HCT116 (cell line): ENCODE results near the gene UROS.

ENCODE experiments used
- CTCF ChIP-seq, 3 experiments: fragments of 200-600 bp in 1 of 3; sonication (generic) in 1 of 3; IDR thresholded peaks in 2 of 3; conservative IDR thresholded peaks in 1 of 3; 2 replicates each; pipeline ENCODE4 v1.5.1; 2012 to 2017; ENCODE audit warnings: low read depth in 2 of 3, low read length in 2 of 3, antibody characterized with exemption in 1 of 3, borderline replicate concordance in 1 of 3, control low read depth in 1 of 3, mild to moderate bottlenecking in 1 of 3, mixed read lengths in 1 of 3, mixed run types in 1 of 3, moderate library complexity in 1 of 3; ENCODE audit not compliant: insufficient read depth in 1 of 3
- EGR1 ChIP-seq: IDR thresholded peaks from 2 replicates; pipeline ENCODE4 v1.6.1; 2012; ENCODE audit warnings: low read depth
- ELF1 ChIP-seq: IDR thresholded peaks from 2 replicates; pipeline ENCODE4 v1.6.1; 2012; ENCODE audit warnings: low read depth, borderline replicate concordance
- EZH2 ChIP-seq: fragments of 200-600 bp; sonication (generic); IDR thresholded peaks from 2 replicates; pipeline ENCODE4 v1.6.1; 2017; ENCODE audit warnings: antibody characterized with exemption, mixed run types
- EZH2phosphoT487 ChIP-seq: fragments of 200-600 bp; IDR thresholded peaks from 2 replicates; pipeline ENCODE4 v1.6.1; 2018; ENCODE audit warnings: antibody characterized with exemption, borderline replicate concordance
- JUND ChIP-seq: IDR thresholded peaks from 2 replicates; pipeline ENCODE4 v1.6.1; 2012
- POLR2A ChIP-seq: IDR thresholded peaks from 2 replicates; pipeline ENCODE4 v1.7.0; 2011; ENCODE audit warnings: borderline replicate concordance; ENCODE audit not compliant: insufficient read depth, insufficient read length; ENCODE audit errors: extremely low read depth
- SRF ChIP-seq: IDR thresholded peaks from 2 replicates; pipeline ENCODE4 v1.6.1; 2012; ENCODE audit warnings: low read depth
- TCF7L2 ChIP-seq: IDR thresholded peaks from 2 replicates; pipeline ENCODE4 v1.7.0; 2011; ENCODE audit warnings: borderline replicate concordance, inconsistent platforms; ENCODE audit not compliant: insufficient read depth, insufficient read length; ENCODE audit errors: extremely low read depth
- YY1 ChIP-seq: IDR thresholded peaks from 2 replicates; pipeline ENCODE4 v1.6.1; 2011; ENCODE audit warnings: low read length, low read depth, moderate library complexity, mild to moderate bottlenecking; ENCODE audit not compliant: insufficient replicate concordance; ENCODE audit errors: extremely low read depth
- ZBTB33 ChIP-seq: IDR thresholded peaks from 2 replicates; pipeline ENCODE4 v1.6.1; 2011; ENCODE audit warnings: mild to moderate bottlenecking, low read length, moderate library complexity; ENCODE audit not compliant: insufficient replicate concordance; ENCODE audit errors: extremely low read depth
- TF ChIP-seq, protein P1 (sequence below): IDR thresholded peaks from 2 replicates; pipeline ENCODE4 v1.6.1; 2012; ENCODE audit warnings: low read depth

- TF ChIP-seq, protein P1, sequence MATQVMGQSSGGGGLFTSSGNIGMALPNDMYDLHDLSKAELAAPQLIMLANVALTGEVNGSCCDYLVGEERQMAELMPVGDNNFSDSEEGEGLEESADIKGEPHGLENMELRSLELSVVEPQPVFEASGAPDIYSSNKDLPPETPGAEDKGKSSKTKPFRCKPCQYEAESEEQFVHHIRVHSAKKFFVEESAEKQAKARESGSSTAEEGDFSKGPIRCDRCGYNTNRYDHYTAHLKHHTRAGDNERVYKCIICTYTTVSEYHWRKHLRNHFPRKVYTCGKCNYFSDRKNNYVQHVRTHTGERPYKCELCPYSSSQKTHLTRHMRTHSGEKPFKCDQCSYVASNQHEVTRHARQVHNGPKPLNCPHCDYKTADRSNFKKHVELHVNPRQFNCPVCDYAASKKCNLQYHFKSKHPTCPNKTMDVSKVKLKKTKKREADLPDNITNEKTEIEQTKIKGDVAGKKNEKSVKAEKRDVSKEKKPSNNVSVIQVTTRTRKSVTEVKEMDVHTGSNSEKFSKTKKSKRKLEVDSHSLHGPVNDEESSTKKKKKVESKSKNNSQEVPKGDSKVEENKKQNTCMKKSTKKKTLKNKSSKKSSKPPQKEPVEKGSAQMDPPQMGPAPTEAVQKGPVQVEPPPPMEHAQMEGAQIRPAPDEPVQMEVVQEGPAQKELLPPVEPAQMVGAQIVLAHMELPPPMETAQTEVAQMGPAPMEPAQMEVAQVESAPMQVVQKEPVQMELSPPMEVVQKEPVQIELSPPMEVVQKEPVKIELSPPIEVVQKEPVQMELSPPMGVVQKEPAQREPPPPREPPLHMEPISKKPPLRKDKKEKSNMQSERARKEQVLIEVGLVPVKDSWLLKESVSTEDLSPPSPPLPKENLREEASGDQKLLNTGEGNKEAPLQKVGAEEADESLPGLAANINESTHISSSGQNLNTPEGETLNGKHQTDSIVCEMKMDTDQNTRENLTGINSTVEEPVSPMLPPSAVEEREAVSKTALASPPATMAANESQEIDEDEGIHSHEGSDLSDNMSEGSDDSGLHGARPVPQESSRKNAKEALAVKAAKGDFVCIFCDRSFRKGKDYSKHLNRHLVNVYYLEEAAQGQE, result no peak
- TF ChIP-seq CTCF (IDR thresholded peaks at IDR 0.05 in 2 of 3, conservative IDR thresholded peaks at IDR 0.05 in 1 of 3; ENCODE audit: borderline replicate concordance in 1 of 3, insufficient read depth in 1 of 3, low read depth in 2 of 3, low read length in 2 of 3), result no peak
- TF ChIP-seq YY1, result no peak
- no peak for TF ChIP-seq ZBTB33
- TF ChIP-seq POLR2A, result no peak
- TF ChIP-seq TCF7L2, result no peak
- no peak for TF ChIP-seq EZH2
- no peak for TF ChIP-seq SRF
- TF ChIP-seq EZH2phosphoT487, result no peak
- TF ChIP-seq ELF1, result no peak
- TF ChIP-seq JUND, result no peak
- TF ChIP-seq EGR1, result no peak
These were observed 54.7 kb downstream of the UROS start for GRCh38 chr10:125768219-125768855.
